HepG2 (cell line): ENCODE measurements around the gene SYNE1.

Source experiments
- CC2D1A ChIP-seq: sonication (generic); formaldehyde crosslinking; IDR thresholded peaks from 2 replicates; pipeline ENCODE4 v1.8.1; 2023; ENCODE audit warnings: mild to moderate bottlenecking, missing genetic modification reagents
- MTA3 ChIP-seq: sonication (generic); formaldehyde crosslinking; IDR thresholded peaks from 2 replicates; pipeline ENCODE4 v1.4.0; 2020; ENCODE audit warnings: missing genetic modification reagents
- NBN ChIP-seq: fragments of 450-650 bp; conservative IDR thresholded peaks from 2 replicates; pipeline ENCODE4 v1.6.1; 2017
- NFYB ChIP-seq: sonication (generic); formaldehyde crosslinking; IDR thresholded peaks from 2 replicates; pipeline ENCODE4 v1.4.0; 2020; ENCODE audit warnings: missing genetic modification reagents
- YY1 ChIP-seq: IDR thresholded peaks from 2 replicates; pipeline ENCODE4 v1.6.1; 2011; ENCODE audit warnings: low read length, low read depth, moderate library complexity, mild to moderate bottlenecking; ENCODE audit not compliant: insufficient read depth, insufficient replicate concordance
- ZBTB7B ChIP-seq: sonication (generic); formaldehyde crosslinking; IDR thresholded peaks from 2 replicates; pipeline ENCODE4 v1.4.0; 2020; ENCODE audit warnings: missing genetic modification reagents
- ZNF17 ChIP-seq: sonication (generic); formaldehyde crosslinking; IDR thresholded peaks from 2 replicates; pipeline ENCODE4 v1.5.0; 2020; ENCODE audit warnings: mild to moderate bottlenecking, missing genetic modification reagents
- ZNF451 ChIP-seq: sonication (generic); formaldehyde crosslinking; IDR thresholded peaks from 2 replicates; pipeline ENCODE4 v1.5.0; 2020; ENCODE audit warnings: mild to moderate bottlenecking, missing genetic modification reagents
- ZNF766 ChIP-seq: sonication (generic); formaldehyde crosslinking; IDR thresholded peaks from 2 replicates; pipeline ENCODE4 v1.5.0; 2020; ENCODE audit warnings: missing genetic modification reagents, borderline replicate concordance
- TF ChIP-seq, protein P1 (sequence below): sonication (generic); formaldehyde crosslinking; IDR thresholded peaks from 2 replicates; pipeline ENCODE4 v1.8.1; 2023; ENCODE audit warnings: missing genetic modification reagents, inconsistent platforms, borderline replicate concordance
- TF ChIP-seq, protein P2 (sequence below): sonication (generic); formaldehyde crosslinking; IDR thresholded peaks from 2 replicates; pipeline ENCODE4 v1.5.0; 2020; ENCODE audit warnings: missing genetic modification reagents
- TF ChIP-seq, protein P3 (sequence below): sonication (generic); formaldehyde crosslinking; conservative IDR thresholded peaks from 2 replicates; pipeline ENCODE4 v1.4.0; 2020; ENCODE audit warnings: missing genetic modification reagents
- TF ChIP-seq, protein P4 (sequence below): sonication (generic); formaldehyde crosslinking; IDR thresholded peaks from 2 replicates; pipeline ENCODE4 v1.4.0; 2020; ENCODE audit warnings: mild to moderate bottlenecking, missing genetic modification reagents
- TF ChIP-seq, protein P5 (sequence below): sonication (generic); formaldehyde crosslinking; IDR thresholded peaks from 2 replicates; pipeline ENCODE4 v1.5.0; 2020; ENCODE audit warnings: mild to moderate bottlenecking, missing genetic modification reagents, moderate library complexity

DNA sequence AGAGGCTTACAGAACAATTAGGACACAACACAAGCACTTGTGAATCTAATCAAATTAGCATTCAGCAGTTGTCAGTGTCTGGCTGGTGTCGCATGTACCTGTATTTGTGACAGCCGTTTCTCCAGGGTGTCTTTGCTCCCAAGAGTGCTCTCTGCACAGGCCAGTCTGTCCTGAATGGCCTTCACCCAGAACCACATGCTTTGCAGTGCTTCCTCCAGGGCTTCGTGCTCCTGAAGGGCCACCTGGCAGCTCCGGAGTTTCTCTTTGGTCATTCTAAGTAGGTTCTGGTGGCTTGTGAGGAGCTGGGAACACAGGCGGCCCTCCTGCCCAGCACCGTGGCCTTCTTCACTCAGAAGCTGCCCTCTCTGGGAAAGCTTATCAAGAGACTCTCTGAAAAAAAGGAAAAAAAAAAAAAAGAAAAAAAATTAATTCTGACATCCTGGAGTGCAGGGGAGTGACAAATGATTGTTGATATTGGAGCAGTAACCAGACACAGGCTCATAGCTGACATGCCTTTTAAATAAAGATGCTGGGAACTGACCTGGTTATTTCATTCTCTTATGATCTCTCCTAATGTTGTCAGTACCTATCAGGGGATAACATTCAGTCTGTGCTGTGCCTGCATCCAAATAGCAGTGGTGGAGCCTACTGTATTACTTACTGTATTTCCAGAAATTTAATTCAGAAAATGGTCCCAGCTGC, 245.8 kb downstream of the SYNE1 start:
- TF ChIP-seq, protein P1, sequence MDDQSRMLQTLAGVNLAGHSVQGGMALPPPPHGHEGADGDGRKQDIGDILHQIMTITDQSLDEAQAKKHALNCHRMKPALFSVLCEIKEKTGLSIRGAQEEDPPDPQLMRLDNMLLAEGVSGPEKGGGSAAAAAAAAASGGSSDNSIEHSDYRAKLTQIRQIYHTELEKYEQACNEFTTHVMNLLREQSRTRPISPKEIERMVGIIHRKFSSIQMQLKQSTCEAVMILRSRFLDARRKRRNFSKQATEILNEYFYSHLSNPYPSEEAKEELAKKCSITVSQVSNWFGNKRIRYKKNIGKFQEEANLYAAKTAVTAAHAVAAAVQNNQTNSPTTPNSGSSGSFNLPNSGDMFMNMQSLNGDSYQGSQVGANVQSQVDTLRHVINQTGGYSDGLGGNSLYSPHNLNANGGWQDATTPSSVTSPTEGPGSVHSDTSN = no peak
- TF ChIP-seq, protein P2, sequence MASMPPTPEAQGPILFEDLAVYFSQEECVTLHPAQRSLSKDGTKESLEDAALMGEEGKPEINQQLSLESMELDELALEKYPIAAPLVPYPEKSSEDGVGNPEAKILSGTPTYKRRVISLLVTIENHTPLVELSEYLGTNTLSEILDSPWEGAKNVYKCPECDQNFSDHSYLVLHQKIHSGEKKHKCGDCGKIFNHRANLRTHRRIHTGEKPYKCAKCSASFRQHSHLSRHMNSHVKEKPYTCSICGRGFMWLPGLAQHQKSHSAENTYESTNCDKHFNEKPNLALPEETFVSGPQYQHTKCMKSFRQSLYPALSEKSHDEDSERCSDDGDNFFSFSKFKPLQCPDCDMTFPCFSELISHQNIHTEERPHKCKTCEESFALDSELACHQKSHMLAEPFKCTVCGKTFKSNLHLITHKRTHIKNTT (CRISPR knock-in tag) = no peak
- TF ChIP-seq NBN = no peak
- no peak for TF ChIP-seq ZNF17 (CRISPR knock-in tag)
- TF ChIP-seq ZNF766 (CRISPR knock-in tag) = no peak
- no peak for TF ChIP-seq ZBTB7B
- TF ChIP-seq, protein P3, sequence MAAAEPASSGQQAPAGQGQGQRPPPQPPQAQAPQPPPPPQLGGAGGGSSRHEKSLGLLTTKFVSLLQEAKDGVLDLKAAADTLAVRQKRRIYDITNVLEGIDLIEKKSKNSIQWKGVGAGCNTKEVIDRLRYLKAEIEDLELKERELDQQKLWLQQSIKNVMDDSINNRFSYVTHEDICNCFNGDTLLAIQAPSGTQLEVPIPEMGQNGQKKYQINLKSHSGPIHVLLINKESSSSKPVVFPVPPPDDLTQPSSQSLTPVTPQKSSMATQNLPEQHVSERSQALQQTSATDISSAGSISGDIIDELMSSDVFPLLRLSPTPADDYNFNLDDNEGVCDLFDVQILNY (CRISPR knock-in tag) = no peak
- TF ChIP-seq MTA3 (CRISPR knock-in tag) = no peak
- no peak for TF ChIP-seq YY1
- no peak for TF ChIP-seq CC2D1A (CRISPR knock-in tag)
- TF ChIP-seq NFYB (CRISPR knock-in tag) = no peak
- TF ChIP-seq, protein P4, sequence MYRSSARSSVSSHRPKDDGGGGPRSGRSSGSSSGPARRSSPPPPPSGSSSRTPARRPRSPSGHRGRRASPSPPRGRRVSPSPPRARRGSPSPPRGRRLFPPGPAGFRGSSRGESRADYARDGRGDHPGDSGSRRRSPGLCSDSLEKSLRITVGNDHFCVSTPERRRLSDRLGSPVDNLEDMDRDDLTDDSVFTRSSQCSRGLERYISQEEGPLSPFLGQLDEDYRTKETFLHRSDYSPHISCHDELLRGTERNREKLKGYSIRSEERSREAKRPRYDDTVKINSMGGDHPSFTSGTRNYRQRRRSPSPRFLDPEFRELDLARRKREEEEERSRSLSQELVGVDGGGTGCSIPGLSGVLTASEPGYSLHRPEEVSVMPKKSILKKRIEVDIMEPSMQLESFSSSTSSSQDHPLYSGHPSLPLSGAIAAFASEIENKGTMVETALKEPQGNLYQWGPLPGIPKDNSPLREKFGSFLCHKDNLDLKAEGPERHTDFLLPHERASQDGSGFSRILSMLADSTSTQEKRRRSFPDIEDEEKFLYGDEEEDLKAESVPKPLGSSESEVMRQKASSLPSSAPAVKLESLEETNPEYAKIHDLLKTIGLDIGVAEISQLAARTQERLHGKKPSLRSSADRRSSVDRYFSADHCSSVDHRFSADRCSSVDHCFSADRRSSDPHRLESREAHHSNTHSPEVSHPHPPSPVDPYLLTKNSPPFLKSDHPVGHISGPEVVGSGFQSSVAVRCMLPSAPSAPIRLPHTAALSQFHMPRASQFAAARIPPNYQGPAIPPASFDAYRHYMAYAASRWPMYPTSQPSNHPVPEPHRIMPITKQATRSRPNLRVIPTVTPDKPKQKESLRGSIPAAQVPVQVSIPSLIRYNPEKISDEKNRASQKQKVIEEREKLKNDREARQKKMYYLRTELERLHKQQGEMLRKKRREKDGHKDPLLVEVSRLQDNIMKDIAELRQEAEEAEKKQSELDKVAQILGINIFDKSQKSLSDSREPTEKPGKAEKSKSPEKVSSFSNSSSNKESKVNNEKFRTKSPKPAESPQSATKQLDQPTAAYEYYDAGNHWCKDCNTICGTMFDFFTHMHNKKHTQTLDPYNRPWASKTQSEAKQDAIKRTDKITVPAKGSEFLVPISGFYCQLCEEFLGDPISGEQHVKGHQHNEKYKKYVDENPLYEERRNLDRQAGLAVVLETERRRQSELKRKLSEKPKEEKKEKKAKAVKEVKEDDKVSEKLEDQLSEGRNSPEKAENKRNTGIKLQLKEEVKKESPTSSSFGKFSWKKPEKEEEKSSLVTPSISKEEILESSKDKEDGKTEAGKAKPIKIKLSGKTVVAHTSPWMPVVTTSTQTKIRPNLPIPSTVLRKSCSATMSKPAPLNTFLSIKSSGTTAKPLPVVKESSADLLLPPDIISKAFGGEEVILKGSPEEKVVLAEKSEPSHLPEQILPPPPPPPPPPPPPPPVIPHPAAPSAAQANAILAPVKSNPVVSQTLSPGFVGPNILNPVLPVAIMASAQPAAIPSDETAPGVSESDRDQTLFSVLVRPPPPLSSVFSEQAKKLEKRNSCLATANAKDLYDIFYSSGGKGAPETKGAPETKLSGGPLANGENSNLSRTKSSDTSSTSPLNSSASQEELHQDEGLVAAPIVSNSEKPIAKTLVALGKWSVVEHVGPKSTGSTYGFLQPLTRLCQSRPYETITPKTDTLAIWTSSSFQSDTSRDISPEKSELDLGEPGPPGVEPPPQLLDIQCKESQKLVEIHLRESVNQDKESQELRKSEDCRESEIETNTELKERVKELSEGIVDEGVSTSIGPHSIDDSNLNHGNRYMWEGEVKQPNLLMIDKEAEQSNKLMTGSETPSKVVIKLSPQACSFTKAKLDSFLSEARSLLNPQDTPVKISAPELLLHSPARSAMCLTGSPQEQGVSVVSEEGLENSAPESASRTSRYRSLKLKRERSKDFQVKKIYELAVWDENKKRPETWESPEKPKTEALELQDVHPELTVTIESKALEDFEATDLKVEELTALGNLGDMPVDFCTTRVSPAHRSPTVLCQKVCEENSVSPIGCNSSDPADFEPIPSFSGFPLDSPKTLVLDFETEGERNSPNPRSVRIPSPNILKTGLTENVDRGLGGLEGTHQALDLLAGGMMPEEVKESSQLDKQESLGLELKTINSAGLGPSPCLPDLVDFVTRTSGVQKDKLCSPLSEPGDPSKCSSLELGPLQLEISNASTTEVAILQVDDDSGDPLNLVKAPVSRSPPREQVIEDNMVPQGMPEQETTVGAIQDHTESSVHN (CRISPR knock-in tag) = no peak
- TF ChIP-seq, protein P5, sequence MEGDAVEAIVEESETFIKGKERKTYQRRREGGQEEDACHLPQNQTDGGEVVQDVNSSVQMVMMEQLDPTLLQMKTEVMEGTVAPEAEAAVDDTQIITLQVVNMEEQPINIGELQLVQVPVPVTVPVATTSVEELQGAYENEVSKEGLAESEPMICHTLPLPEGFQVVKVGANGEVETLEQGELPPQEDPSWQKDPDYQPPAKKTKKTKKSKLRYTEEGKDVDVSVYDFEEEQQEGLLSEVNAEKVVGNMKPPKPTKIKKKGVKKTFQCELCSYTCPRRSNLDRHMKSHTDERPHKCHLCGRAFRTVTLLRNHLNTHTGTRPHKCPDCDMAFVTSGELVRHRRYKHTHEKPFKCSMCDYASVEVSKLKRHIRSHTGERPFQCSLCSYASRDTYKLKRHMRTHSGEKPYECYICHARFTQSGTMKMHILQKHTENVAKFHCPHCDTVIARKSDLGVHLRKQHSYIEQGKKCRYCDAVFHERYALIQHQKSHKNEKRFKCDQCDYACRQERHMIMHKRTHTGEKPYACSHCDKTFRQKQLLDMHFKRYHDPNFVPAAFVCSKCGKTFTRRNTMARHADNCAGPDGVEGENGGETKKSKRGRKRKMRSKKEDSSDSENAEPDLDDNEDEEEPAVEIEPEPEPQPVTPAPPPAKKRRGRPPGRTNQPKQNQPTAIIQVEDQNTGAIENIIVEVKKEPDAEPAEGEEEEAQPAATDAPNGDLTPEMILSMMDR (CRISPR knock-in tag) = no peak
- no peak for TF ChIP-seq ZNF451
